Esophagus squamous epithelium (tissue), 4 donors: ENCODE data around the gene SLA2.

Experiments used
- POLR2A ChIP-seq, 4 donors: fragments of 450-650 bp; IDR thresholded peaks; one replicate each; pipeline ENCODE4 v1.6.1; 2017; ENCODE audit warnings: antibody characterized with exemption in 4 of 4, mild to moderate bottlenecking in 4 of 4, moderate library complexity in 3 of 4
- TF ChIP-seq, protein P1 (sequence below), 6 experiments: fragments of 450-650 bp in 4 of 6; fragments of 200-600 bp in 2 of 6; sonication (generic) in 2 of 6; IDR thresholded peaks; one replicate each; pipeline ENCODE4 v1.5.1; 2016 to 2019; ENCODE audit warnings: antibody characterized with exemption in 6 of 6, mild to moderate bottlenecking in 4 of 6, moderate library complexity in 4 of 6

DNA sequence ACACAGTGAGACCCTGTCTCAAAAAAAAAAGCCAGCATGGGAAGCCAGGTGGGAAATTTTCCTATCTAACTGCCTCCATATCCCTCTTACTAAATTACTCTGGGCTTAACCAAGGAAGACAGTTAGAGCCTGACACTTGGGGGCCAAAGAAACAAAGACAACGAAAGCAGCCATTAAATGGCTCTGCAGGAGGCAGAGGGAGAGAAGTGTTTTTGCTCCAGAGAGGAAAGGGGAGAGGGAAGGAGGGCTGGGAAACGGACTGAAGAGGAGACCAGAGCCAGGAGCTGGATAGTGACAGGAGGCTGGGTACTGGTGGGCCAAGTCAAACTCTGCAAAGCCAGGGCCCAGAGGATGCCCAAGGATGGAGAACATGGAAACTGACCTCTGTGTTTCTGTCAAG, 83.3 kb downstream of the SLA2 start:
- TF ChIP-seq, protein P1, sequence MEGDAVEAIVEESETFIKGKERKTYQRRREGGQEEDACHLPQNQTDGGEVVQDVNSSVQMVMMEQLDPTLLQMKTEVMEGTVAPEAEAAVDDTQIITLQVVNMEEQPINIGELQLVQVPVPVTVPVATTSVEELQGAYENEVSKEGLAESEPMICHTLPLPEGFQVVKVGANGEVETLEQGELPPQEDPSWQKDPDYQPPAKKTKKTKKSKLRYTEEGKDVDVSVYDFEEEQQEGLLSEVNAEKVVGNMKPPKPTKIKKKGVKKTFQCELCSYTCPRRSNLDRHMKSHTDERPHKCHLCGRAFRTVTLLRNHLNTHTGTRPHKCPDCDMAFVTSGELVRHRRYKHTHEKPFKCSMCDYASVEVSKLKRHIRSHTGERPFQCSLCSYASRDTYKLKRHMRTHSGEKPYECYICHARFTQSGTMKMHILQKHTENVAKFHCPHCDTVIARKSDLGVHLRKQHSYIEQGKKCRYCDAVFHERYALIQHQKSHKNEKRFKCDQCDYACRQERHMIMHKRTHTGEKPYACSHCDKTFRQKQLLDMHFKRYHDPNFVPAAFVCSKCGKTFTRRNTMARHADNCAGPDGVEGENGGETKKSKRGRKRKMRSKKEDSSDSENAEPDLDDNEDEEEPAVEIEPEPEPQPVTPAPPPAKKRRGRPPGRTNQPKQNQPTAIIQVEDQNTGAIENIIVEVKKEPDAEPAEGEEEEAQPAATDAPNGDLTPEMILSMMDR (IDR thresholded peaks at IDR 0.05), result no peak
- no peak for TF ChIP-seq POLR2A (IDR thresholded peaks at IDR 0.05)
